HG02943 (cell line): ENCODE measurements around the gene FMN1.
"Not testable (repeated sequence)": the region's sequence is repeated elsewhere in the genome, so short reads cannot be mapped to it uniquely, and the experiment has no call there.

ENCODE experiments used
- ATAC-seq: cut with Tn5 transposase; IDR thresholded peaks from one replicate; pipeline ENCODE4 v1.9.1; 2021; ENCODE audit warnings: mild to moderate bottlenecking, low read depth, moderate library complexity; ENCODE audit not compliant: unreplicated experiment

FMN1 gene

GRCh38 chr15:33099213-33099612 lies 95.3 kb downstream of the FMN1 start:
- no peak for ATAC-seq

- ATAC-seq = no peak
Measured at GRCh38 chr15:33098094-33099058, 96.1 kb downstream of the FMN1 start.

GRCh38 chr15:33096134-33096533 lies 98.4 kb downstream of the FMN1 start:
- no peak for ATAC-seq

GRCh38 chr15:33095641-33096040 lies 98.9 kb downstream of the FMN1 start:
- no peak for ATAC-seq

DNA sequence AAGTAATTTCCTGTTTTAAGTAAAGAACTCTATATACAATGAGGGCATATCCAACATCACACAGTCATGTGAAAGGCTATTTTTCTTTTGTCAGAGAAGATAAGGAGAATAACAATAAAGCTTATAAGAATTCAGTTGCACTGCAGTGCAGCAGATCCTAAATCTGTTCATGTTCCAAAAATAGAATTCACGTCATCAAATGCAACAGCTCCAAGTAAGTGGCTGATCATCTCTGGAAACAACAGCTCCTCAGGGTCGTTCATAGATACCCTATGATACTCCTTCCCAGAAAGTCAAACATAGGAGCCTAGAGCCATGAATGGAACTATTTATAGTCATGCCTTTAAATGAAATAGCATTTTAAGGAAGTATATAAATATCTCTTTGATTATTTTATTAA lies 100.2 kb downstream of the FMN1 start:
- no peak for ATAC-seq

DNA sequence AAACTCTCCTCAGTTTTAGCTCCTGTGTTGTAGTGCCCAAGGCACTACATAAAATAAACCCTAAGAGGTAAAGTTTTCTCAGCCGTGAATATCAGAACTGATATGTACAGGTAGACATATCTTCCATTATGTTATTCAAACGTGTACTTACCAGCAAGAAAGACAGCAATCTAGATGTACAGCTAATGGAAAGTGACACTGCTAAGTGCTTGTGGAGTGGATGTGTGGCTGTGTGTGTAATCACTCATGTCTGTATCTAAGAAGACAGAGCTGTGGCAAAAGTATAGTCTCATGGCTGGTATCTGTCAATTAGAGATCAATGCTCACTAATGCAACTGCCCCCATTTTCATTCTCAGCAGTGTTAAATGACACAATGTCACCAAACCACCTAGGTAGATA lies 101.3 kb downstream of the FMN1 start:
- ATAC-seq = no peak

GRCh38 chr15:33091983-33092693 lies 102.4 kb downstream of the FMN1 start:
- no peak for ATAC-seq

GRCh38 chr15:33089878-33090757 lies 104.4 kb downstream of the FMN1 start:
- ATAC-seq = no peak

DNA sequence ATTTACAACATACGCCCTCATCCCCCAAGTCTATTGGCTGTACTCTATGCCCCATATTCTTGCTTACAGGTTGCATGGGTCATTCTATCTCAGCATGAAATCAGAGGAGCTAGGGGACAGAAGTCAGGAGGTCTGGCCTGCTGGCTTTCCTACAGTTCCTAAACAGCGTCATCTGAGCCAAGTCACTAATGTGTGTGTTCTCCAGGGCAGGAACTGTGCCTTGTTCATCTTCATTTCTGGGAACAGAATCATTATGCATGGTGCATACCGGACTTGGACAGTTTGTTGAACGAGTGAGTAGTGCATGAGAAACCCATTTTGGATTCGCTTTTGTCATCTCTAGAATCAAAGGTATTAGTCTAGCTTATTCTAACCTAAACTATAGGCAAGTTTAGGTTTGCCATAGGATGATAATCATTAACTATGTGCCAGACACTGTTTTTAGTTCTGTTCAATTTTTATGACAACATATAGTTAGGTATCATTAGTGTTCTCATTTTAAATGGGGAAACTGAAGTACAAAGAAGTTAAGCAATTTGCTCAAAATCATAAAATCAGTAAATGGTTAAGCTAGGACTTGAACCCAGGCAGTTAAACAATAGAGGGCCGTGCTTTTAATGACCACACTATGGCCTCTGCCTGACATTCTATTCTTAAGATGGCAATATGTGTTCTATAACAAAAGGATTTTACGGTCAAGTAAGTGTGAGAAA lies 105.2 kb downstream of the FMN1 start:
- ATAC-seq = no peak

DNA sequence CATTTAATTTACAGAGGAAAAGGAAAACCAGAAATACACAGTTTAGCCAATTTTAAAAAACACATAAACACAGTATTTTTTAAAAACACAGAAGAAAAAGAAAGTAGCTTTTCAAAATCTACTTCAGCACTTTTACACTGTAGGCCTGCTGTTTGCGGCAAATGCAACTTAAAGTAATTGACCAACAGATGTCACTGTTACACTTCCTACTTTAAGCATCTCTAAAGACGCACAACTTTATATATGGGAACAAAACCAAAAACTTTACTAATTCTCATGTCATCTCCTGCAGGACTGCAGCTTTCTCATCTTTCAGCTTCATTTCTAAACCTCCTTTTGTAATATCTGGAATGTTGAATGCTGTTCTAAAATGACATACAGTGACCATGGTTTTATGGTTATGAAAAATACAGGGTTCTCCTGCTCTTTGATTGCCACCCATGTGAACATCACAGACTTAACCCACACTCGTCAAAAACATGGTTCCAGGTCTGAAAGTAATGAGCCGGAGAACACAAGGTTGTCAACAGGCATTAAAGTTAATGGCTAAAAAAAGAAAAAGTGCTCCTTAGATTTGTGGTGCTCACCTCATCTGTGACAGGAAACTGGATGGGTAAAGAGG lies 107.9 kb downstream of the FMN1 start:
- ATAC-seq = no peak

DNA sequence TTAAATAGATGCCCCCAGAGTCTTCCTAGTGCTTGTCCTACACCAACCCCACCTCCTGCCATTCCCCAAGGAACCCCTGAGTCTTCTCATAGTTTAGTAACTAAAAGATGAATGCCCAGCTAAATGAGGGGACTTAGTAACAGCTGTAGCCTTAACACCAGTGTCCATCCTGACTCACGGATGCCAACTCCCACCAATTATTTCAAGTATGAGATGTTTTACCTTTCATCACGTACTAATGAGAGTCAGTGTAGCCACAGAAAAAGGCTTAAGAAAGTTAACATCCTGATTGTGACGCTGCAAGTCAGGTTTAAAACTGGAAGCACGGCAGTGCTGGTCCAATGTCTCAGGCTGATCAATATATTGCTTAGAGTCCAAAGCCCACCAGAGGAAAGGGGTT lies 109.9 kb downstream of the FMN1 start:
- ATAC-seq = no peak

- ATAC-seq = no peak
Measured at GRCh38 chr15:33083232-33084081, 111.1 kb downstream of the FMN1 start.

DNA sequence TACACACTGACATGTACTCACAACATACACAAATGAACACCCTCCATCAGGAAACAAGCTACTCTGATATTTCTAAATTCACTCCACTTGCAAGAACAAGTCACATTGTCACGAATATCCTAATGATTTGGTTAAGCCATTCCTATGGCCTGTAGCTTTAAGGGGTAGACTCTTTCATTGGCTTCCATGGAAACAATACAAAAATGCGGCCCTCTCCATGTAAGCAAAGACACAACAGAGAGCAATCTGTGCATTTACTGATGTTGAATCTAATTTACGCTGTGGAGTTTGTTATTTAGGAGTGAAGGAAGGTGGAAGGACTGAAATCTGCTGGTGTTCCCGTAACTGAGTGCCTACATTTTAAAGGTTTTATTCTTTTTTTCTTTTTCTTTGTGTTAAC lies 114.5 kb downstream of the FMN1 start:
- ATAC-seq = no peak

DNA sequence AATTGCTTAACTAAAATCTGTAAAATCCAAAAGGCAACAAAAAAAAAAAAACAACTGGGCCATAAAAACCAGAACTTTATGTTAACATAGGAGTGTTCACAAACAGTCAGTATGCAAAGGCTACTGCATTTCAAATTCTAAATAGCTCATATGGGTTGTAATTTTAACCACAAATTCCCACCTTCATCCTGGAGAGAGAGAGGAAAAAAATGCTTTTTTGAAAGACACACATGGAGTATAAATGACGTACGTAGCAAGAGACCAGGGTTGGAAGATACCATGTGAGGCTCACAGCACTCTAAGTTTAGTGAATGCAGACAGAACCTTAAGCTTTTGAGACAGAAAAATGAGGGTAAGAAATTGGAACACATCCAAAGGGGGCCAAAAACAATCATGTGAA lies 115.9 kb downstream of the FMN1 start:
- ATAC-seq = no peak

DNA sequence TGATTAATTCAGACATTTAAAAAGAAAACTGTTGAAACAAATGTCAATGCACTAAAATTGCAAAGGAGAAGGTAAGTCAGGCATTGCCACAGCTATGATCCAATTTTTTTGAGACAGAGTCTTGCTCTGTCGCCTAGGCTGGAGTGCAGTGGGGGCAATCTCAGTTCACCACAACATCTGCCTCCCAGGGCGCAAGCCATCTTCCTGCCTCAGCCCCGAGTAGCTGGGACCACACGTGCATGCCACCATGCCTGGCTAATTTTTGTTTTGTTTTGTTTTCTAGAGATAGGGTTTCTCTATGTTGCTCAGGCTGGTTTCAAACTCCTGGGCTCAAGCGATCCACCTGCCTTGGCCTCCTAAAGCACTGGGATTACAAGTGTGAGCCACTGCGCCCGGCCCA lies 117.6 kb downstream of the FMN1 start:
- no peak for ATAC-seq

DNA sequence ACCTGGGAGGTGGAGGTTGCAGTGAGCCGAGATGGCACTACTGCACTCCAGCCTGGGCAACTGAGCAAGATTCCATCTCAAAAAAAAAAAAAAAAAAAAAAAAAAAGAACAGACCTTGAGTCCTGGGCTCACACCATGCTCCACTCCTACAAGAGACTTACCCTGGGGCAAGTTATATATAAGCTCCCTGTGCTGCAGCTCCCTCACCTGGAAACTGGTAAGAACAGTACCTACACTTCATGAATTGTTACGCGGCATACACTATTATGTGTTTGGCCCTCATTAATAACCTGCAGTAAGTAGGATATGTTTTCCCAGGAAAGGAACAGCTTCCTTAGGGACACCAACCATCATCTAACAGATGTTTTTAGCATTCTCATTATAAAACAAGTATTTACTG lies 119.6 kb downstream of the FMN1 start:
- ATAC-seq = no peak

DNA sequence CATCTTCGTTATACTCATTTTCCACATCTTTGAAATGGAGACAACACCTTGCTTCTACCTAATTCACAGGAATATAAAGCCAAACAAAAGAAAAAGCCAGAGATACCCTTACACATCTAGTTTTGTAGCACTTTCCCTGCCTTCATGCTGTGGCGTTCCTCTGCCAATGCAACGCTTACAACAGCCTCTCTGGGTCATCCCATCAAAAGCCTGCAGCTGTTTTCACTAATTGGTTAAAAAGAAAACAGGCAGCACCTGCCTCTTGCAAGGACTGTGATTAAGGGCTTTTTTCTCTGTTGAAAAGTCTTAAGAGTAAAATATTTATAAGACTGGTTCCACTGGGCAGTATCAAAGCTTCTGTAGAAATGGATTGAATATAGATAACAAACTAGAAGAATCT lies 120.3 kb downstream of the FMN1 start:
- ATAC-seq = no peak

DNA sequence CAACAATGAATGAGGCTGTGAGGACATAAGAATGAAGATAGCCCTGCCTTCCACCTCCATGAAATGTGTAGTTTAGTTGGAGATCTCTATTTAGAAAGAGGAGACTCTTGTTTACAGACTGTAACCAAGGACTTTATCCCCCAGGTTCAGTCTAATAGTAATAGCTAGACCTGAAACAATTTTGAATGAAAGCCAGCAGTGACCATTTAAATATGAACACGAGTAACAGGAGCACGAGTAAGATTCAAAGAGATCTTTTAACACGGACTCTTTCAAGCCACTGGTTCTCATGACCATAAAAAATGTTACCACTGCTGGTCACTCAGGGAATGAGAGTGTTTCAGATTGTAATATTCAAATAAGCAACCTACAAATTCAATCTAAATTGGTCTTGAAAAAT lies 123.1 kb downstream of the FMN1 start:
- ATAC-seq = no peak

DNA sequence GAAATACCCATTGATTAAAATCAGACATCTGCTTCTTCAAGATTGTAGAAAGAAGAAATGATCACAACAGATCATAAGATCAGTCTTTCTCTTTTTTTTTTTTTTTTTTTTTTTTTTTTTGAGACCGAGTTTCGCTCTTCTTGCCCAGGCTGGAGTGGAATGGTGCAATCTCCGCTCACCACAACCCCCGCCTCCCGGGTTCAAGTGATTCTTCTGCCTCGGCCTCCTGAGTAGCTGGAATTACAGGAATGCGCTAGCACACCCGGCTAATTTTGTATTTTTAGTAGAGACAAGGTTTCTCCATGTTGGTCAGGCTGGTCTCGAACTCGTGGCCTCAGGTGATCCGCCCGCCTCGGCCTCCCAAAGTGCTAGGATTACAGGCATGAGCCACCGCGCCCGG lies 124.6 kb downstream of the FMN1 start:
- ATAC-seq = not testable (repeated sequence)
